ENCODE results near the gene ATP8B4. TPM values are rescaled to one million over a fixed set of nuclear protein-coding genes. Genes with fewer than 3 reads are reported as not detected.

ATP8B4 gene
- total RNA-seq, 2 experiments from 2014 or later: 0.31 TPM; not detected in 1

- H3K27me3 Mint-ChIP-seq: peaks cover 12% of the 10 kb centered on the region
Measured at GRCh38 chr15:50059883-50060282, 59.1 kb downstream of the ATP8B4 start.

GRCh38 chr15:50059203-50059772 lies 59.7 kb downstream of the ATP8B4 start:
- no peak overlapping the region for H3K27ac Mint-ChIP-seq
- no peaks in the 10 kb centered on the region for H3K9me3 Mint-ChIP-seq
- H3K4me1 Mint-ChIP-seq (ENCODE audit: low read depth): no peaks in the 10 kb centered on the region
- TF ChIP-seq CTCF (IDR thresholded peaks at IDR 0.05): no peak
- Histone ChIP-seq H3K4me3 (ENCODE audit: low read length) (no peak overlapping the region), H3K36me3 (ENCODE audit: insufficient read depth, low read length) (no peaks in the 10 kb centered on the region), H3K27me3 (ENCODE audit: control insufficient read depth in 1 of 2, insufficient read depth in 2 of 2, low read length in 2 of 2) (no peaks in the 10 kb centered on the region), H3K9me3 (ENCODE audit: control insufficient read depth in 1 of 2, insufficient read depth in 1 of 2, low read length in 2 of 2) (no peaks in the 10 kb centered on the region), H3K4me1 (ENCODE audit: insufficient read depth, low read length) (no peaks in the 10 kb centered on the region), H3K27ac (ENCODE audit: low read depth in 1 of 2, low read length in 2 of 2) (no peak overlapping the region)
- H3K4me3 Mint-ChIP-seq: no peak overlapping the region
- CTCF ChIA-PET: no interaction called here
- DNase-seq: no peak
- peaks cover 12% of the 10 kb centered on the region for H3K27me3 Mint-ChIP-seq
- POLR2A ChIA-PET: no interaction called here
- H3K36me3 Mint-ChIP-seq (ENCODE audit: low read depth): no peaks in the 10 kb centered on the region
- intact Hi-C loops (cut with DNase I, micrococcal nuclease): no loop called here
- ATAC-seq (ENCODE audit: poor library complexity): no peak

More at GRCh38 chr15:50059883-50060282, 59.1 kb downstream of the ATP8B4 start:
- no peaks in the 10 kb centered on the region for H3K9me3 ChIP-seq (ENCODE audit: control insufficient read depth in 1 of 2, insufficient read depth in 1 of 2, low read length in 2 of 2)
- no peak for TF ChIP-seq CTCF (IDR thresholded peaks at IDR 0.05)
- ATAC-seq (ENCODE audit: poor library complexity): no peak
- Mint-ChIP-seq H3K9me3 (no peaks in the 10 kb centered on the region), H3K27ac (no peak overlapping the region), H3K36me3 (ENCODE audit: low read depth) (no peaks in the 10 kb centered on the region), H3K4me1 (ENCODE audit: low read depth) (peaks cover 4% of the 10 kb centered on the region), H3K4me3 (no peak overlapping the region)
- H3K27ac ChIP-seq (ENCODE audit: low read depth in 1 of 2, low read length in 2 of 2): no peak overlapping the region
- ChIA-PET POLR2A (no interaction called here), CTCF (no interaction called here)
- no peaks in the 10 kb centered on the region for H3K27me3 ChIP-seq (ENCODE audit: control insufficient read depth in 1 of 2, insufficient read depth in 2 of 2, low read length in 2 of 2)
- no peak for DNase-seq
- H3K4me3 ChIP-seq (ENCODE audit: low read length): no peak overlapping the region
- no peaks in the 10 kb centered on the region for H3K36me3 ChIP-seq (ENCODE audit: insufficient read depth, low read length)
- H3K4me1 ChIP-seq (ENCODE audit: insufficient read depth, low read length): no peaks in the 10 kb centered on the region
- intact Hi-C loops (cut with DNase I, micrococcal nuclease): no loop called here

GRCh38 chr15:50057905-50058639 lies 61.0 kb downstream of the ATP8B4 start:
- Mint-ChIP-seq H3K36me3 (ENCODE audit: low read depth) (no peaks in the 10 kb centered on the region), H3K27me3 (peaks cover 17% of the 10 kb centered on the region), H3K4me1 (ENCODE audit: low read depth) (no peaks in the 10 kb centered on the region), H3K9me3 (no peaks in the 10 kb centered on the region), H3K27ac (no peak overlapping the region), H3K4me3 (no peak overlapping the region)
- ChIA-PET POLR2A (no interaction called here), CTCF (no interaction called here)
- no peaks in the 10 kb centered on the region for H3K36me3 ChIP-seq (ENCODE audit: insufficient read depth, low read length)
- intact Hi-C loops (cut with DNase I, micrococcal nuclease): no loop called here
- ATAC-seq (ENCODE audit: poor library complexity) (no peak), DNase-seq (no peak)
- no peak for TF ChIP-seq CTCF (IDR thresholded peaks at IDR 0.05)
- H3K27ac ChIP-seq (ENCODE audit: low read depth in 1 of 2, low read length in 2 of 2): no peak overlapping the region
- no peaks in the 10 kb centered on the region for H3K9me3 ChIP-seq (ENCODE audit: control insufficient read depth in 1 of 2, insufficient read depth in 1 of 2, low read length in 2 of 2)
- no peaks in the 10 kb centered on the region for H3K4me1 ChIP-seq (ENCODE audit: insufficient read depth, low read length)
- H3K27me3 ChIP-seq (ENCODE audit: control insufficient read depth in 1 of 2, insufficient read depth in 2 of 2, low read length in 2 of 2): no peaks in the 10 kb centered on the region
- H3K4me3 ChIP-seq (ENCODE audit: low read length): no peak overlapping the region

All from CD4-positive, alpha-beta T cell (primary cell).